ENCODE measurements around the gene ZNF416.

Gene ZNF416

GRCh38 chr19:57560049-57560491, 18.6 kb downstream of the ZNF416 start:
- H3K27me3 ChIP-seq (ENCODE audit: control insufficient read depth in 5 of 5, insufficient read depth in 4 of 5, low read length in 5 of 5), result no peaks in the 10 kb centered on the region
- peak overlapping the region; percentile 67 for H3K27ac ChIP-seq (ENCODE audit: low read depth, low read length)
- H3K4me3 ChIP-seq (ENCODE audit: low read depth in 1 of 5, low read length in 5 of 5), result peak overlapping the region; percentile 80 to 99 (median 96)
- H3K9me3 ChIP-seq (ENCODE audit: control insufficient read depth in 5 of 5, low read length in 5 of 5), result peaks cover 5 to 31% (median 13%) of the 10 kb centered on the region in 5 donors
- H3K9ac ChIP-seq (ENCODE audit: low read length in 5 of 5), result peak overlapping the region in 4 of 5 donors; percentile 89 to 97 (median 93)
- peaks cover 6 to 14% (median 14%) of the 10 kb centered on the region in 5 donors for H3K36me3 ChIP-seq (ENCODE audit: control insufficient read depth in 5 of 5, insufficient read depth in 5 of 5, low read length in 5 of 5)
- peaks cover 4 to 31% (median 21%) of the 10 kb centered on the region in 5 donors for H3K4me1 ChIP-seq (ENCODE audit: control insufficient read depth in 5 of 5, insufficient read depth in 5 of 5, low read length in 5 of 5)

DNA sequence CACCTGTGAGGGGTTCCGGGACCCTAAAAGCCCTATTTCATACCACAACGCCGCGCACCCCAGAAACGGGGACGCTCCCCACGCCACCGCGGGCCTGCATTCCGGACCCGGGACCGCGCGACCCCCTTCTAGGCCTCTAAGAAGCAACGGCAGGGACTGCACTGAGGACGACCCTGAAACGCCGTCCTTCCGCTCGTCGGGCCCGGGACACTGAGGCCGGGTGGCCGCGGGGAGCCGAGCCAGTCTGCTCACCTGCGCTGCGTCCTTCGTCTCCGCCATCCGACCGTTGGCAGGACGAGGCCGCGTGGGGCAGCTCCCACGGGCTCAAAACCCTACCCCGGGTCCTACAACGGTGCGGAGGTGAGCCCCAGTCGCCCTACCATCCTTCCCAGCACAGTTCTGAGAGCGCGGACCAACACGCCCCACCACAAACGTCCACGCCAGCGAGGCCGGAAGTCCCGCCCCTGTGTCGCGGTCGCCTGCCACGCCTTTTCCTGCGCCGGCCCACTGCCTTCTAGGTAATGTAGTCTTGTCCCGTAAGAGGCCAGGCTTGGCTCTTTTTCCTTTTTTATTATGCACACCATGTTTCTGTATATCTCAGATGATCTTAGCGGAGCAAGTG, 19.2 kb downstream of the ZNF416 start, which contains the start of gene ZNF550:
Gene ZNF550 (minus strand): TSS at position 460 of the 622 bp plus-strand sequence. CDS start 181 bp downstream, at position 279.
- Histone ChIP-seq H3K27ac (ENCODE audit: low read depth, low read length) (peak within 1 kb of the TSS; percentile 67), H3K9me3 (ENCODE audit: control insufficient read depth in 5 of 5, low read length in 5 of 5) (peaks cover 3 to 28% (median 11%) of the 10 kb centered on the region in 5 donors), H3K4me1 (ENCODE audit: control insufficient read depth in 5 of 5, insufficient read depth in 5 of 5, low read length in 5 of 5) (peaks cover 4 to 31% (median 21%) of the 10 kb centered on the region in 5 donors)

GRCh38 chr19:57559008-57559403, 19.7 kb downstream of the ZNF416 start:
- H3K9me3 ChIP-seq (ENCODE audit: control insufficient read depth in 5 of 5, low read length in 5 of 5), result peaks cover 3 to 28% (median 14%) of the 10 kb centered on the region in 5 donors
- H3K27ac ChIP-seq (ENCODE audit: low read depth, low read length), result peak overlapping the region; percentile 67
- H3K4me1 ChIP-seq (ENCODE audit: control insufficient read depth in 5 of 5, insufficient read depth in 5 of 5, low read length in 5 of 5), result peaks cover 4 to 31% (median 21%) of the 10 kb centered on the region in 5 donors
- H3K27me3 ChIP-seq (ENCODE audit: control insufficient read depth in 5 of 5, insufficient read depth in 4 of 5, low read length in 5 of 5), result no peaks in the 10 kb centered on the region
- H3K4me3 ChIP-seq (ENCODE audit: low read depth in 1 of 5, low read length in 5 of 5), result peak overlapping the region; percentile 92 to 99 (median 96)
- peaks cover 11 to 25% (median 24%) of the 10 kb centered on the region in 5 donors for H3K36me3 ChIP-seq (ENCODE audit: control insufficient read depth in 5 of 5, insufficient read depth in 5 of 5, low read length in 5 of 5)
- peak overlapping the region; percentile 35 to 97 (median 89) for H3K9ac ChIP-seq (ENCODE audit: low read length in 5 of 5)

More for the DNA sequence above, 19.2 kb downstream of the ZNF416 start, which contains the start of gene ZNF550:
- peak within 1 kb of the TSS; percentile 92 to 99 (median 96) for H3K4me3 ChIP-seq (ENCODE audit: low read depth in 1 of 5, low read length in 5 of 5)
- peak within 1 kb of the TSS; percentile 35 to 97 (median 89) for H3K9ac ChIP-seq (ENCODE audit: low read length in 5 of 5)
- H3K27me3 ChIP-seq (ENCODE audit: control insufficient read depth in 5 of 5, insufficient read depth in 4 of 5, low read length in 5 of 5), result no peaks in the 10 kb centered on the region
- peaks cover 11 to 20% (median 19%) of the 10 kb centered on the region in 5 donors for H3K36me3 ChIP-seq (ENCODE audit: control insufficient read depth in 5 of 5, insufficient read depth in 5 of 5, low read length in 5 of 5)

DNA sequence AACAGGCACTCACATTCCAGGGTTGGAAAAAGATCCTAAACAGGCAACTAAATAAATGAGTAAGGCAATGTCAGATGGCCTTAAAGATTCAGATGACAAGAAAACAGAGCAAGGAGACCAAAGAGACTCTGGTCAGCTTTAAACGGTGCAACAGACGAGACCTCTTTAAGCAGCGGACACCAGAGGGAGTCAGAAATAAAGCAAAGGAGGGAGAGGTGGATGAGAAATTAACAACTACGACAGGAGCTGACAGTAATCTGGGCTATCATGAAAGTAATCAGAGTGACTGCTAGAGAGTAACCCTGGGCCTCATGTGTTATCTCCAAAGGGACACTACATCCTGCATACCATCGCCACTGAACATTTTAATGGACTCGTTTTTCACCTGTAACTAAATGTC, 20.2 kb downstream of the ZNF416 start:
- peaks cover 4 to 31% (median 21%) of the 10 kb centered on the region in 5 donors for H3K4me1 ChIP-seq (ENCODE audit: control insufficient read depth in 5 of 5, insufficient read depth in 5 of 5, low read length in 5 of 5)
- H3K9ac ChIP-seq (ENCODE audit: low read length in 5 of 5), result peak overlapping the region in 4 of 5 donors; percentile 89 to 97 (median 93)
- no peak overlapping the region for H3K27ac ChIP-seq (ENCODE audit: low read depth, low read length)
- peaks cover 3 to 30% (median 14%) of the 10 kb centered on the region in 5 donors for H3K9me3 ChIP-seq (ENCODE audit: control insufficient read depth in 5 of 5, low read length in 5 of 5)
- peak overlapping the region; percentile 92 to 99 (median 96) for H3K4me3 ChIP-seq (ENCODE audit: low read depth in 1 of 5, low read length in 5 of 5)
- peaks cover 11 to 30% (median 29%) of the 10 kb centered on the region in 5 donors for H3K36me3 ChIP-seq (ENCODE audit: control insufficient read depth in 5 of 5, insufficient read depth in 5 of 5, low read length in 5 of 5)
- H3K27me3 ChIP-seq (ENCODE audit: control insufficient read depth in 5 of 5, insufficient read depth in 4 of 5, low read length in 5 of 5), result no peaks in the 10 kb centered on the region

- Histone ChIP-seq H3K4me1 (ENCODE audit: control insufficient read depth in 5 of 5, insufficient read depth in 5 of 5, low read length in 5 of 5) (peaks cover 4 to 31% (median 21%) of the 10 kb centered on the region in 5 donors), H3K27me3 (ENCODE audit: control insufficient read depth in 5 of 5, insufficient read depth in 4 of 5, low read length in 5 of 5) (no peaks in the 10 kb centered on the region), H3K4me3 (ENCODE audit: low read depth in 1 of 5, low read length in 5 of 5) (peak overlapping the region in 1 of 5 donors; percentile 30), H3K36me3 (ENCODE audit: control insufficient read depth in 5 of 5, insufficient read depth in 5 of 5, low read length in 5 of 5) (peaks cover 15 to 39% (median 38%) of the 10 kb centered on the region in 5 donors), H3K9me3 (ENCODE audit: control insufficient read depth in 5 of 5, low read length in 5 of 5) (peaks cover 8 to 35% (median 20%) of the 10 kb centered on the region in 5 donors), H3K27ac (ENCODE audit: low read depth, low read length) (no peak overlapping the region), H3K9ac (ENCODE audit: low read length in 5 of 5) (peak overlapping the region in 1 of 5 donors; percentile 12)
Measured at GRCh38 chr19:57557659-57558058, 21.1 kb downstream of the ZNF416 start.

DNA sequence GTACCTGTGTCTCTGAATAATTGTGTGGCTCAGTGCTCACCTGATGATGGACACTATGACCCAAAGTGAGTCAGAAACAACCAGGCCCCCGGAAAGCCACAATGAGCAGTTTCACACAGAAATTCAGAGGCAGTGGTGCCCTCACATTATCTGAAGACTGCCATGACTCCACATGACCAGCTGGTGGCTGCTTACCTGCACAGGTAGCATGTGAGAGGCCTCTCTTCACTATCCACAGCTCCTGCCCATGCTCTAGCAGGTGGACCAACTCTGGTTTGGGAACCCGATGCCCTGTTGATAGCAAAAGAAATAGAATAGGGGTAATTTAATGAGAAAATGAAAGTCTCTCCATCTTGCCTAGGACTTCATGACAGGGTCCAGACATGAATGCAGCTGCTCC, 26.3 kb downstream of the ZNF416 start:
- Histone ChIP-seq H3K4me1 (ENCODE audit: control insufficient read depth in 5 of 5, insufficient read depth in 5 of 5, low read length in 5 of 5) (no peaks in the 10 kb centered on the region), H3K36me3 (ENCODE audit: control insufficient read depth in 5 of 5, insufficient read depth in 5 of 5, low read length in 5 of 5) (peaks cover 56 to 90% (median 86%) of the 10 kb centered on the region in 5 donors), H3K9ac (ENCODE audit: low read length in 5 of 5) (no peak overlapping the region), H3K27ac (ENCODE audit: low read depth, low read length) (no peak overlapping the region), H3K27me3 (ENCODE audit: control insufficient read depth in 5 of 5, insufficient read depth in 4 of 5, low read length in 5 of 5) (no peaks in the 10 kb centered on the region), H3K4me3 (ENCODE audit: low read depth in 1 of 5, low read length in 5 of 5) (peak overlapping the region in 4 of 5 donors; percentile 20 to 52 (median 36)), H3K9me3 (ENCODE audit: control insufficient read depth in 5 of 5, low read length in 5 of 5) (peaks cover 44 to 78% (median 66%) of the 10 kb centered on the region in 5 donors)

DNA sequence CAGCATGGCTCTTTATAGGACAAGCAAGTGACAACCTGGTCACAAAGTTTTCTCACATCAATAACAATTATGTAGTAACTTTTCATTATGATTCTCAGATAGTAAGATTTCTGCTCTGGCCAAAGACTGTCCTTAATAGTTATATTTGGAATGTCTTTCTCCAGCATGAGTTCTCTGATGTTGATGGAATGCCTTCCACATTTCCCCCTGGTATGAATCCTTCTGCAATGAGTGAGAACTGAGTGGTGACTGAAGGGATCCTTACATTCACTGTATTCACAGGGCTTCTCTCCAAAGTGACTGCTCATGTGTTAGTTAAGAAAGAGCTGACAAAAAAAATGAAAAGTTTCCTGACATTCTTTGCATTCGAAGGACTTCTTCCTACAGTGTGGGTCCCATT, 32.2 kb downstream of the ZNF416 start:
- H3K27ac ChIP-seq (ENCODE audit: low read depth, low read length), result no peak overlapping the region
- H3K4me3 ChIP-seq (ENCODE audit: low read depth in 1 of 5, low read length in 5 of 5), result peak overlapping the region; percentile 29 to 73 (median 49)
- no peaks in the 10 kb centered on the region for H3K4me1 ChIP-seq (ENCODE audit: control insufficient read depth in 5 of 5, insufficient read depth in 5 of 5, low read length in 5 of 5)
- H3K9ac ChIP-seq (ENCODE audit: low read length in 5 of 5), result no peak overlapping the region
- peaks cover 81 to 99% (median 88%) of the 10 kb centered on the region in 5 donors for H3K9me3 ChIP-seq (ENCODE audit: control insufficient read depth in 5 of 5, low read length in 5 of 5)
- H3K36me3 ChIP-seq (ENCODE audit: control insufficient read depth in 5 of 5, insufficient read depth in 5 of 5, low read length in 5 of 5), result peaks cover 66 to 95% (median 82%) of the 10 kb centered on the region in 5 donors
- H3K27me3 ChIP-seq (ENCODE audit: control insufficient read depth in 5 of 5, insufficient read depth in 4 of 5, low read length in 5 of 5), result no peaks in the 10 kb centered on the region

- Histone ChIP-seq H3K27ac (ENCODE audit: low read depth, low read length) (no peak overlapping the region), H3K4me1 (ENCODE audit: control insufficient read depth in 5 of 5, insufficient read depth in 5 of 5, low read length in 5 of 5) (peaks cover 0 to 5% (median 0%) of the 10 kb centered on the region in 5 donors), H3K27me3 (ENCODE audit: control insufficient read depth in 5 of 5, insufficient read depth in 4 of 5, low read length in 5 of 5) (no peaks in the 10 kb centered on the region), H3K36me3 (ENCODE audit: control insufficient read depth in 5 of 5, insufficient read depth in 5 of 5, low read length in 5 of 5) (peaks cover 64 to 82% (median 70%) of the 10 kb centered on the region in 5 donors), H3K4me3 (ENCODE audit: low read depth in 1 of 5, low read length in 5 of 5) (peak overlapping the region; percentile 41 to 69 (median 55)), H3K9me3 (ENCODE audit: control insufficient read depth in 5 of 5, low read length in 5 of 5) (peaks cover 84 to 100% (median 91%) of the 10 kb centered on the region in 5 donors), H3K9ac (ENCODE audit: low read length in 5 of 5) (peak overlapping the region in 1 of 5 donors; percentile 42)
Measured at GRCh38 chr19:57537953-57538547, 40.7 kb downstream of the ZNF416 start.

DNA sequence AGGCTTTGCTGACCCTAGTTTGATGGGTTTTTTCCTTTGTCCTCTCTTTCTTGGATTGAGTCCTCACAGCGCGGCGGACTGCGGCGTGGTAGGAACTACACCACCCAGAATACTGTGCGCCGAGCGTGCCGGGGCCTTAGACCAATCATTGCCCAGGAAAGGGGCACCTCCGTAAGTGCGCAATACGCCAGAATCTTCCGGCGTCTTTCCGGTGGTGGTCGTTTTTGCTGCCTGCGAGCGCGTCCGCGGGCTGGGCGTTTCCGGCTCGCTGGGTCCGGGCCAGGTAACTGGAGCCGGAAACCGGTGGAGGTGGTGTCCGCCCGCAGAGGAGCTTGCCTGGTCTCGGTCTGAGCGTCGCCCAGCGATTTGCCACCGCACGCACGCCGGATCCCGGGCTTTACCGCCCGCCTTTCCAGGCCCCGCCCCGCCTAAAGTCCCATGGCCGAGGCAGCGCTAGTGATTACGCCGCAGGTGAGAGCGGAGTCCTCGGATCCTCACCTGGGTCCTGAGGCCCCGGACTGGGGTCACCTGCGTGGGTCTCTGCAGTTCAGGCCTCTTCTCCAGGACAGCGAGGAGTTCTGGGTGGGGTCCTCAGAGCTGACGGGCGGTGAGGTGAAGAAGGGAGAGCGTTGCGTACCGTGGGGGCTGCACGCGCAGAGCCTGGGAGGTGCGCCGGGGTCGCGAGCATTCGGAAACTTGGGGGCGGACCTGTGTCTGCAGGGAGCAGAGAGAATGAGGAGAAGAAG, 51.4 kb downstream of the ZNF416 start, which contains the start of gene ZNF549:
Gene ZNF549 (plus strand): TSS at position 221 of the 746 bp plus-strand sequence. CDS start 218 bp downstream, at position 439.
- H3K9ac ChIP-seq (ENCODE audit: low read length in 5 of 5), result peak within 1 kb of the TSS in 4 of 5 donors; percentile 86 to 93 (median 88)
- no peaks in the 10 kb centered on the region for H3K27me3 ChIP-seq (ENCODE audit: control insufficient read depth in 5 of 5, insufficient read depth in 4 of 5, low read length in 5 of 5)
- peak within 1 kb of the TSS; percentile 67 for H3K27ac ChIP-seq (ENCODE audit: low read depth, low read length)
- H3K4me1 ChIP-seq (ENCODE audit: control insufficient read depth in 5 of 5, insufficient read depth in 5 of 5, low read length in 5 of 5), result peaks cover 4 to 20% (median 17%) of the 10 kb centered on the region in 5 donors
- peaks cover 9 to 16% (median 14%) of the 10 kb centered on the region in 5 donors for H3K36me3 ChIP-seq (ENCODE audit: control insufficient read depth in 5 of 5, insufficient read depth in 5 of 5, low read length in 5 of 5)
- H3K9me3 ChIP-seq (ENCODE audit: control insufficient read depth in 5 of 5, low read length in 5 of 5), result peaks cover 9 to 23% (median 16%) of the 10 kb centered on the region in 5 donors
- peak within 1 kb of the TSS; percentile 73 to 98 (median 91) for H3K4me3 ChIP-seq (ENCODE audit: low read depth in 1 of 5, low read length in 5 of 5)
